CD4-positive, alpha-beta T cell treated with Interleukin-15 for 4 hours (primary cell): ENCODE measurements around the gene TEX29.

Source experiments
- DNase-seq: peaks from one replicate; pipeline ENCODE4 v3.0.0-alpha.2; 2020; ENCODE audit warnings: low spot score

The TEX29 gene

GRCh38 chr13:111322001-111322915, 1.8 kb downstream of the TEX29 start:
- no peak for DNase-seq

- DNase-seq, result no peak
Measured at GRCh38 chr13:111322916-111323331, 2.5 kb downstream of the TEX29 start.

- no peak for DNase-seq
Measured at GRCh38 chr13:111323549-111323948, 3.1 kb downstream of the TEX29 start.

- no peak for DNase-seq
Measured at GRCh38 chr13:111323950-111324651, 3.7 kb downstream of the TEX29 start.

GRCh38 chr13:111324736-111325135, 4.3 kb downstream of the TEX29 start:
- DNase-seq, result no peak

- DNase-seq, result no peak
Measured at GRCh38 chr13:111325146-111325890, 4.9 kb downstream of the TEX29 start.

- DNase-seq, result no peak
Measured at GRCh38 chr13:111325941-111326620, 5.6 kb downstream of the TEX29 start.

- no peak for DNase-seq
Measured at GRCh38 chr13:111326621-111326965, 6.2 kb downstream of the TEX29 start.

GRCh38 chr13:111326981-111327642, 6.7 kb downstream of the TEX29 start:
- DNase-seq, result no peak

GRCh38 chr13:111327730-111328573, 7.5 kb downstream of the TEX29 start:
- no peak for DNase-seq

GRCh38 chr13:111328574-111329410, 8.3 kb downstream of the TEX29 start:
- DNase-seq, result no peak

- DNase-seq, result no peak
Measured at GRCh38 chr13:111329641-111330040, 9.2 kb downstream of the TEX29 start.

GRCh38 chr13:111330066-111330610, 9.7 kb downstream of the TEX29 start:
- DNase-seq, result no peak

- no peak for DNase-seq
Measured at GRCh38 chr13:111335298-111335697, 14.9 kb downstream of the TEX29 start.

GRCh38 chr13:111336666-111337065, 16.2 kb downstream of the TEX29 start:
- DNase-seq, result no peak

- DNase-seq, result no peak
Measured at GRCh38 chr13:111337206-111337605, 16.8 kb downstream of the TEX29 start.

GRCh38 chr13:111337741-111338140, 17.3 kb downstream of the TEX29 start:
- no peak for DNase-seq

GRCh38 chr13:111338841-111339240, 18.4 kb downstream of the TEX29 start:
- DNase-seq, result no peak
